H4 (cell line): ENCODE results near the gene PRPF18. TPM values are rescaled to one million over a fixed set of nuclear protein-coding genes. Genes with fewer than 3 reads are reported as not detected.
"Not testable (repeated sequence)": the region's sequence is repeated elsewhere in the genome, so short reads cannot be mapped to it uniquely, and the experiment has no call there.

Source experiments
- DNase-seq: peaks from one replicate; pipeline ENCODE4 v3.0.0-alpha.2; 2015; ENCODE audit warnings: low spot score
- total RNA-seq: library from RNA; depleted of rRNA; stranded (reverse); fragments of >200 nt; shearing (Covaris generic); gene quantifications from 2 replicates; pipeline ENCODE4 v1.2.3, GENCODE V29; 2014; rRNA removed

The PRPF18 gene
- 15.1 and 18.1 TPM in 2 replicates for total RNA-seq

GRCh38 chr10:13586676-13587355, at the start of gene PRPF18:
TSS of gene PRPF18 (plus strand) at chr10:13586965. CDS start at chr10:13587087, 122 bp downstream.
- DNase-seq = peak; percentile 72

- not testable (repeated sequence) for DNase-seq
These were observed 48.8 kb upstream of the PRPF18 start for GRCh38 chr10:13537985-13538384.

DNA sequence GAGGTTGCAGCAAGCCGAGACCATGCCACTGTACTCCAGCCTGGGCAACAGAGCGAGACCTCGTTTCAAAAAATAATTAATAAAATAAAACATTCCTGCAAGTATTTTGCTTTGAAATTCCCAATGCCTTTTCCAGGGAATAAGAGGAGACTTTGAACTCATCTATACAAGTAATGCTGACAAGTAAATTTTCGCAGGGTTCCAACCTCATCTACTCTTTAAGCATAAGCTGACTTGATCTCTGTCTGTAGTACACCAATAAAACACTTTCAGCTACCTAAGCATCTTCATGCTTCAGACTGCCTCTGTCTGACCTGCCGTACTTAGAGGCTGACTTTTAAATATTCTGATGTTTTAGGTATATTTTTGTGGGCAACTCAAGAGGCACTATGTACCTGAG, 44.2 kb upstream of the PRPF18 start:
- no peak for DNase-seq

DNA sequence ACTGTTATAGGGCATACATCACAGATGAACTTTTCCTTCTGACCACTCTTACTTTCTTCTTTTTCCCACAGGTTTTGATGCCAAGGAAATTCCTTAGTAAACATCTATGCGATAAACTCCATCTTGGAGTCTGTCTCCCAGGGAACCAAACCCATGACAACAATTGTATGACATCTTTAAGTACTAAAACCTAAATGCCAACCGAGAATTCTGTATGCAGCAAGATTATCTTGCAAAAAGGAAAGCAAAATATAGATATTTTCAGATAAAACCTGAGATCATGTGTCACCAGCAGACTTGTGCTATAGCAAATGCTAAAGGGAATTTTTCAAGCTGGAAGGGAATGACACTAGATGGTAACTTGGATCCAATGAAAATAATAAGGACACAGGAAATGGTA, 36.0 kb upstream of the PRPF18 start:
- DNase-seq = no peak

DNA sequence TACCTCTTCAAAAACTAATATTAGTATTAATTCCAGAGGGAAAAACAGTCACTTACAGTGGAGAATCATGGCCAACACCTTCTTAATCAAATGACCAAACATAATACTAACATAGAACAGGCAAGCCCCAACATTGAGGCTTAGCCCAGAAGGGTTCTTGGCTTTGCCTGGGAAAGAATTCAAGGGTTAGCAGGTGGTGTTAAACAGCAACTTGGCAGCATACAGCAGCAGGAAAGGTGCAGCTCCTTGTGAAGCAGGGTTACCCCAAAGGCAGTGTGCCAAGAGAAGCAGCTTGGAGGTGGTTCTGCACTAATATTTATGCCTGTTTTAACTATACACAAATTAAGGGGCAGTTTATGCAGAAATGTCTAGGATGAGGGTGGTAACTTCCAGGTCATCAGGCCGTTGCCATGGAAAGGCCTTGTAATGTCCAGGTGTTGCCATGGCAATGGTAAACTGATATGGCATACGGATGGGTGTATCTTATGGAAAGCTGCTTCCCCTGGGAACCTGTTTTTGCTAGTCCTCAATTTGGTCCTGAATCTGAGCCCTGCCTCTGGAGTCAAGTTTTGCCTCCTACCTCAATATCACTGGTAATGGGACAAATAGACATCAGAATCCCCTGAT, 30.8 kb upstream of the PRPF18 start:
- no peak for DNase-seq

- no peak for DNase-seq
These were observed 27.6 kb upstream of the PRPF18 start for GRCh38 chr10:13559124-13559700.

DNA sequence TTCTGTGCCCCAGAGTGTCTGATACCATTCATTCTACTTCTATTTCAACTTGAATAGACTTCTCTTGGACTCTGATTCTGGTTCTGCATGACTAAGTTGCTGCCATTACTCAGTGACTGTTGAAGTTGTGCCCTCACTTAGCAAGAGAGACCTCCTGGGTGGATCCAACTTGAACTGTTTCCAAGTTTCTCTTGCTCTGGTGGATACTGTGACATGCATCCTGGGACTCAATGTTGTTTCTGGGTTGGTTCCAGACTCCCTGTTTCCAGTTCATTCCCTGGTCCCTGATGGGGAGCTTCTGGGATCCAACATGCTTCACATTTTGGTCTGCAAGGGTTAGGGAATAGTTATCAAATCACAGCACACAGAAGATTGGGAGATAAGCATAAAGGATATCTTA, 26.2 kb upstream of the PRPF18 start:
- DNase-seq = peak; percentile 6

GRCh38 chr10:13563481-13564445, 23.0 kb upstream of the PRPF18 start:
- DNase-seq = no peak

DNA sequence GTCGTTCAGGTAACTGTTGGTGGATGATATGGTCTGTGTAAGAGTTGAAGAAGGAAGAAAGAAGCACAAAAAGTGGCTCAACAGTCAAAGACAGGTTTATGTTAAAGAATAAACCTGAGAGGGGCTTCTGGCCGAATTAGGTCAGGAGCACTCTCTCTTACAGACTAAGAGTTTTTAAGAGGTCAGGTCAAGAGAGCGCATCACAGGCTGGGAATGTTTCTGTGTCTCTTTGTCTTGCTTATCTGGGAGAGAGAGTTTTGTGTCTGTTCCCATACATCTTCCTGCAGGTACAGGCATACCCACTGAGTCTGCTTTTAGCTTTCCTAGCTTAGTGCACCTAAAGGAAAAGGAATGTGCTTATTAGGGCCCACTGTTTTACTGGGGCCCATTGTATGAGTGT, 22.2 kb upstream of the PRPF18 start:
- no peak for DNase-seq

DNA sequence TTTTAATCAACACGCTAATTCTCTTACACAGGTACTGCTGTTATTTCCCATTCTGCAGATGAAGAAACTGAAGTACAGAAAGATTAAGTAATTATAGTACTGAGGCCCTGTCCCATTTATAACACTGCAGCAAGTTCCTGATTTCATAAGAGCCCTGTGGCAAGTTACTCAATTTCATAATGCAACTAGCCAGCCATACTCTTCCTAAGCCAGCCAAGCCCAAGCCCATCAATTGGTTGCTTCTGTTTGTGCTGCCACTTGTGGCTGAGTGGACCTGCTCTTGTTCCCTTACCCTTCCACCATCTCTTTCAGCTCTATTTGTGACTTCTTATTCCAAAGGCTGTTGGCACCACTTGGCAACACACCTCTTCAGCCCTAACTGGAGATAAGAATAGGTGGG, 19.7 kb upstream of the PRPF18 start:
- DNase-seq = no peak

GRCh38 chr10:13571541-13571940, 15.2 kb upstream of the PRPF18 start:
- no peak for DNase-seq

- no peak for DNase-seq
These were observed 12.8 kb upstream of the PRPF18 start for GRCh38 chr10:13573960-13574359.

- no peak for DNase-seq
These were observed 1.5 kb upstream of the PRPF18 start for GRCh38 chr10:13585195-13585751.

DNA sequence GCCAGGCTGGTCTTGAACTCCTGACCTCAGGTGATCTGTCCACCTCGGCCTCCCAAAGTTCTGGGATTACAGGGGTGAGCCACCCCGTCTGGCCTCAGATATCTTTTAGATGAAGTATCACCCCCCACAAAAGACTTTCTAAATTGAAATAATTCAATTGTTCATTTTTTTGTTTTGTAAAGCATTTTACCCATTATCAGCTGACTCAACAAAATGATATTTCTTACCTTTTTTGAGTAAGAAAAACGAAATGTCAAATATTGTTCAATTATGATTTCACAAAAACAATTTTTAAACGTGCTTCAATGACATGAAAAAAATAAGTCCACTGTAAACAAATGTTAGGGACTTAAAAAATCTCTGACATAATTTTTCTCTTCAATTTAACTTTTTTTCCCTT, 822 bp upstream of the PRPF18 start:
- DNase-seq = no peak

- no peak for DNase-seq
These were observed 626 bp downstream of the PRPF18 start for GRCh38 chr10:13587391-13587790.

GRCh38 chr10:13589316-13589715, 2.6 kb downstream of the PRPF18 start:
- DNase-seq = no peak

DNA sequence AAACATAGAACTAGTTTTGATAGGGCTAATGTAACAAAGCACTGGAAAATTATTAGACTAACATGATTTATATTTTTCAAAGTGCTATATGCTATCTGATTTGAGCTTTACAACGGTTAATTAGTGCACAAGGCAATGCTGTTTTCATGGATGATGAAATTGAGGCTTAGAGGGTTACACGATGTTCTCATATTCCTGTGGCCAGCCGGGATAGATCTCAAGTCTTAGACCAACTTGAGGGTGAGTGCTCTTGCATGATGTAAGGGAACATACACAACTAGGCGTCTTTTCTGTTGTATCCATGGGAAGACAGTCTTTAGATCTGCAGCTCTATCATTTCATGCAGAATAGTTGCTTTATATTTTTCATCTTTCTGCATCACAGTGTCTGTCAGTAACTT, 4.1 kb downstream of the PRPF18 start:
- DNase-seq = no peak

GRCh38 chr10:13592306-13592705, 5.5 kb downstream of the PRPF18 start:
- no peak for DNase-seq

DNA sequence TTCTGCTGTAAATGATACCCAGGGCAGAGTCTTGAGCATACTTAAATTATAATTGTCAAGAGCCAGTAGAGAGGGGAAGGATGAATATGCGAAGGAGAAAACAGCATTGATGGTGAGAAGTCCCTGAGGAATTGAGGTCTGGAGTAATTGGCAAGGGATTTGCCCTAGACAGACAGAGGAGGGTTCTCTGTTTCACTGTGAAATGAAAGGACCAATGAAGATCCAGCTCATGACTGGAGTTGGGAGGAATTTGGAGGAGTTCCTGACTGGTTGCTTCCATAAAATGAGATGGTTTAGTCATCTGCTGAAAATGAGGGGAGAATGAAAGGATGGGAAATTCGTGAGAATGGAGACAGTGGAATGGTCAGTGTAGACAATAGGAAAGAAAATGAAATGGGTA, 6.8 kb downstream of the PRPF18 start:
- DNase-seq = no peak

GRCh38 chr10:13594641-13595040, 7.9 kb downstream of the PRPF18 start:
- no peak for DNase-seq

- DNase-seq = no peak
These were observed 11.1 kb downstream of the PRPF18 start for GRCh38 chr10:13597909-13598308.
